Measurements from ENCODE around the gene ZNF519.
"Not testable (repeated sequence)": the region's sequence is repeated elsewhere in the genome, so short reads cannot be mapped to it uniquely, and the experiment has no call there.

ZNF519 gene

DNA sequence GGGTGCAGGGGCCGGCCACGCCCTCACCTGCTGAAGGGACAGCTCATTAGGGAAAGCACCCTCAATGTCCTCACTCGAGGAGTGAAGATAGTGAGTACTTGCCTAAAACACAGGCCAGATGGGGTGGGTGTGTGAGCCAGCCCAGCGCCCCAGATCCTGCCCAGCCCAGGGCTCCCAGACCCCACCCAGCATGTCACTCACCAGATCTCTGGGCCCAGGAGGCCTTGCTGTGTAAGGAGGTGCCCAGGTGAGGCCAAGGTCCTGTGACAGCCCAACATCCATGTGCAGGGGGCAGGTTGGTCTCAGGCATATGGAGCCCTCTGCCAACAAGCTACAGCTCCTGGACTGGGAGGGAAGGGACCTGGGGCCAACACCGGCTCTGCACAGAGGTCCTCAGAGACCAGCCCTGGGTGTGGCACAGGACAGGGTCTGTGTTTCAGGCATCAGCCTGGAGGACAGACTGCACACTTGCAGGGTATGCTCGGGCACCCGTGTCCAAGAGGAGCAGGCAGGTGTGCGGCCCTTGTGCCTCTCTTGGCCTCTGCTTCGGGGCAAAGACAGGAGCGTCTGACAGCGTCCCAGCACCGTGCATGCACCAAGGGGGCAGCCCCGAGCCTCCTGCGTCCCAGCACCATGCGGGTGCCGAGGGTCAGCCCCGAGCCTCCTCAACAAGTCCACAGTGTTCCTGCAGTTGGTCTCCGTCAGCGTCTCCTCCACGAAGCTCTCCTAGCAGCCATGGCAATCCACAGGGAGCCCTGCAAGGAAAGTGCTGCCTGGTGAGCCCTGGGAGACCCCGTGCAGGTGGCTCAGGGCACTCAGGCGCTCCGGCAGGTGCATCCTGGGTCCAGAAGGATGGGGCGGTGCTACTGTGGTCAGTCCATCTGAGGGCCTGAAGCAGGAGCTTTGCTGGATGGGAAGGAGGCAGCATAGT, 16.0 kb upstream of the ZNF519 start:
- DNase-seq (ENCODE audit: low spot score), result not testable (repeated sequence)

DNA sequence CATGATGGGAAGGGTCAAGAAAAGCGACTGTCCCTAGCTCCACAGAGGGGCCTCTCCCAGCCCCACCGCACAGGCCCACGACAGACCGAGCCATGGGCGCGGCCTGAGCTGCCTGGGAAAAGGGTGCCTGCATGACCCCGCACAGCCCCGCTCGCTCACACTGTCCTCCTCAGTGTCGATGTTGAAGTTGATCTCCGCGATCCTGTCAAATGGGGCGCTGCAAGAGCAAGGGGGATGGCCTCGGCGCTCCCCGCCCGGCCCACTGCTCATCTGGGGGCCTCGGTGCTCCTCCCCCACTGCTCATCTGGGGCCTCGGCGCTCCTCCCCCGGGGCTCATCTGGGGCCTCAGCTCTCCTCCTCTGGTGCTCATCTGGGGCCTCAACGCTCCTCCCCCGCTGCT, 14.5 kb upstream of the ZNF519 start:
- DNase-seq (ENCODE audit: low spot score), result not testable (repeated sequence)

DNA sequence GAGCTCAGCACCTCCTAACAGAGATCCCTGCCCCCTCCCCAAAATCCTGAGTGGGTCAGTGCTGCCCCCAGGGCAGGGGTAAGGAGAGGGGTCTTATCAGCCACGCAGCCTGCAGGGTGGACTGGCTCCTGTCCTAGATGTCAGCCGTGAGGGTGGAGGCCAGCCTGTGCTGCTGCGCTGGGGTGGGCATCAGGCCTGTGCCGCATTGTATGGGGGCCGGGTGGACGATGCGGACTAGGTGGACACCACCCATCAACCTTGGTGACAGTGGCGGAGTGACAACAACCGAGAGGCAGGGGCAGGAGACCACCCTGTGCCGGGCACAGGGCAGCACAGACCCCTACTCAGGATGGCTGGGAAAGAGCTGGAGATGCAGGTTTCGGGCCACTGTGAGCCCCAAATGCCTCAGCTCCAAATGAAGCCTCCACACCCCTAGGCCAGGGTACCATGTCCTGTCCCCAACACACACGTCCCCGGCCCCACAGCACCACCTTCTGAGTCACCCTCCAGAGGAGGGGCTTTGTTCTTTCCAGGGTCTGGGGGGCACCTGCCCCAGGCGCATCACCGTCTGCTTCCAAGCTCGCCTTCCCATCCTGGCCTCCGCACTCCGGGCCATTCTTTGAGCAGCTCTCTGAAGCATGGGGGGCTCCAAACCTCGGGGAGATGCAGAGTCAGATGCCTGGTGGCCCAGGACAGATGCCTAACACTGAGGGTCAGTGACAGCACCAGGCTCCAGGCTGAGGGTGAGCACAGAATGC, 13.5 kb upstream of the ZNF519 start:
- DNase-seq (ENCODE audit: low spot score), result not testable (repeated sequence)

DNA sequence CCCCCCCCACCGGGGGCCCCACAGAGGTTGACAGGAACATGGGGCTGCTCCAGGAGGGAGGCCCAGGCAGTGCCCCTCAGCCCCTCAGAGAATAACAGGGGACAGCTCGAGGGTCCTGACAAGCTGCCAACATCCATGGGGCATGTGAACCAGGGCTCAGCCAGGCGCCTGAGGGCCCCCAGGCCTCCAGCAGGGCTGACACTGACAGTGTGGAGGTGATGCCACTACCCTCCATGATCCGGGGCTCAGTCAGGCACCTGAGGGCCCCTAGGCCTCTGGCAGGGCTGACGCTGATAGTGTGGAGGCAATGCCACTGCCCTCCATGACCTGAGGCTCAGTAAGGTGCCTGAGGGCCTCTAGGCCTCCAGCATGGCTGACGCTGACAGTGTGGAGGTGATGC, 12.8 kb upstream of the ZNF519 start:
- DNase-seq (ENCODE audit: low spot score), result not testable (repeated sequence)

DNA sequence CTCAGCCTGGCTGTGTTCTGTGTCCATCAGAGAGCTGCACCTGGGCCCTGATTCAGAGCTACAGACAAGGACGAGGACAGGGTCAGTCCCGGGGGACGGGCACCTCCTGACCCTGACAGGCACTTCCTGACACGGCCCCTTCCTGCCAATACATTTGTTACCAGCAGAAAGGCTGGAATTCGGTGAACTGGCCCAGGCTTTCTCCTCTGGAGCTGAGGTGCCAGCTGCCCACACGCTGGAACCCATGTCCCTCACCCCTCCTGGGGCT, 12.3 kb upstream of the ZNF519 start:
- DNase-seq (ENCODE audit: low spot score), result no peak

DNA sequence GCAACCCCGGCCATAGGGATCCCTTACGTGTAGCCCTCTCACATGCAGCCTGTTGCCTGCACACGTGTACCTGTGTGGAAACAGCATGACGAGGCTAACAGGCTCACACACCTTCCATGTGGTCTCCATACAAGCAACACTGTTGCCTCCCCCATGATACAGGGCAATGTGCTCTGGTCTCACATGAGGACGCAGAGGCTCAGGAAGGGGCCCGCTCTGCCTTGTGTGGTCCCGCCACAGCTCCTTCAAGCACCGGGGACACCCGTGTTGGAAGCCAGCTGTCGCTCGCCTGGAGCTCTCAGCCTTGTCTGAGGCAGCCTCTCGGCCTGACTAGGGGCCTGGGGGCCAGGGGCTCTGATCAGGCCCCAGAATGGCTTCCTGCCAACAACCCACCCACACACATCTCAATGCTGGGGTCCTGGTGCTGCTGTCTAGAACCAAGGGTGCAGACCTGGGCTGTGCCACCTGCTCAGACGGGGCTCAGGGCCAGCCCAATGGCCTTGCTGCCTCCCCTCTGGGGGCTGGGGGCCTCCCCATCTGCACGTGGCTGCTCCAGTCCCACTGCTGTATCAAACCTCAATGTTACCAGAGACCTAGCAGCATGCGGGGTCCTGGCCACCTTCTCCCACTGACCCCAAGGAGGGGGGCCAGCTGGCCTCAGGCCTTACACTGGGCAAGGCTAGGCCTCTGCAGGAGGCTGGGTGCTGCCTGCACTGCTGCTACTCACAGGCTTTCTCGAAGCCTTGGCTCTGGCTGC, 11.8 kb upstream of the ZNF519 start:
- DNase-seq (ENCODE audit: low spot score), result not testable (repeated sequence)

DNA sequence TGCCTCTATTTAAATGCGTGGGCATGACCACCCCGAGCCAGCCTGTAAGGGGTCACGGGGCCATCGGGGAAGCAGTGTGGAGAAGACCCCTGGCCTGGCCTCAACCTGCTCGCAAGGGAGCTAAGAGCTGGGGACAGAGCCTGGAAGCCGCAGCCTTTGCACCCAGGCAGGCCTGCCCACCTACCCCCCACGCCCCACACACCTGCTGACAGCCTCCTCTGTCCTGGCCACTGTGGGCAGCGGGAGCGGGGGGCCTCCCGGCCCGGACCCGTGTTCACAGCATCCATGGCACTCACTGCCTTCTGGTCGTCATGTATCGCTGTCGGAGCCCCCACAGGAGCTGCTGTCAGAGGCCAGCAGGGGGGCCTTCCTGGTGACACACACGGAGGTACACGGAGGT, 11.2 kb upstream of the ZNF519 start:
- not testable (repeated sequence) for DNase-seq (ENCODE audit: low spot score)

DNA sequence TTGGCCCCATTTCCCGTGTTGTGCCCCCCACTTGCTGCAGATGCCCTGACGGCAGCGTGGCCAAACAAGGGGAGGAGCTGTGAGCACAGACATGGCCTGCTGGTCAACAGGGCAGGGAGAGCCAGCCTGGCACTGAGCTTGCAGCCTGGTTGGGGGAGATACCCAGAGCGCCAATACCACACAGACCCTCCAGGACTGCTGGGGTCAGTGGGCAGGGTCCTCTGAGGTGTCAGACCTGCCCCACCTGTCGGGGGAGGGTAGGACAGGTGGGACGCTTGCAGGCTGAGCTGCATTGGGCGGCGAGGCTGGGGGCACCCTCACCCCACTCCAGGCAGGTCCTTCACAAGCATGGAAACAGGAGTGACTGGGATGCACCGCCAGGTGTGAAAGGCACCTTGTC, 9.9 kb upstream of the ZNF519 start:
- DNase-seq (ENCODE audit: low spot score), result not testable (repeated sequence)

DNA sequence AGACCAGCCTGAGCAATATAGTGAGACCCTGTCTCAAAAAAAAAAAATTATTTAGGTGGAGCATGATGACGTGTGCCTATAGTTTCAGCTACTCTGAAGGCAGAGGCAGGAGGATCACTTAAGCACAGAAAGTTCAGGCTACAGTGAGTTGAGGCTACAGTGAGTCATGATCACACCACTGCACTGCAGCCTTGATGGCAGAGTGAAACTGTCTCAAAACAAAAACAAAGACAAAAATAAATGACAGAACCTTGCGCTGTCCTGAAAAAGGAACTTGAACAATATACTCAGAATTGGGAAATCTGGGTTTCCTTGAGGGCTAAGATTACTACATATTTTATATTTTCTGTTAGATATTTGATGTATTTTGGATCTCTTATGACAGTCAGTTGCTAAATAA, 7.3 kb upstream of the ZNF519 start:
- not testable (repeated sequence) for DNase-seq (ENCODE audit: low spot score)

DNA sequence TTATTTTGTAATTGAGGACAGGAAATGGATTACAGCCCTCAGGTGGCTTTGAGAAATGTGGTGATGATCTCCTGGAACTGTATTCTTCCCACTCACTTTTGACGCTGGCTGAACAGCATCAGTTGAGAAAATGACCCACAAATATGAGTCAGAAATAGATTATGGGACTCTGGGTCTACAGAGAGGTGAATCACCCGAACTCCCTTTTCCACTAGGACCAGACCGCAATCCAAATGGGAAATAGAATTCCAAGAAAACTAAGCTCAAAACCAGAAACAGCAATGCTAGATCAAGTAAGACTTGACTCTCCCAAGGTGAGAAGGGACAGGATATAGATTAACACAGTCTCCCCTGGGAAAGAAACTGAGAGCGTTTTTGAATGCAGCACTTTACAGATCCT, 5.7 kb upstream of the ZNF519 start:
- not testable (repeated sequence) for DNase-seq (ENCODE audit: low spot score)

DNA sequence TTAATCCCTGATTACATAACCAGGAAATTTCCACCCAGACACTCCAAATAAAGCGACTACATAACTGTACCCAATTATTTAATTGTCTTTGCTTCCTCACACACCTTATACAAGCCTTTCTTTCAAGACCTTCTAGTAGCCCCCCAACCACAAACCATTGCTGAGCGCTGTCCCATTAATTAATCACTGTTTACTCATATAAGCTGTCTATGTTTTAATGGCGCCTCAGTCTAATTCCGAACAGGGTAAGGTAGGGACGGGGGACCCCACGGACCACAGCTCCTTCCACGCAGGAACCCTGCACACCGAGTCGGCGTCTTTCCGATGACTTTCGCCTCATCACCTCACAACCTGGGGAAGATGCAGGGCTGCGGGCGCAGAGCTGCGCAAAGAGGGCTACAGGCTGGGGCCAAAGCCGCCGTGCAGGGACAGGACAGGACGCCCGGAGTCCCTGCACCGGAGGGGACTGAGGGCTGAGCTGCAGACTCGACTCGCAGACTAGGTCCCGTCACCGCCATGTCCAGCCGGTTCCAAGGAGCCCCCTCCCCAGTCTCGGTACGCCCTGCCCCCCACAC, 452 bp downstream of the ZNF519 start:
- not testable (repeated sequence) for DNase-seq (ENCODE audit: low spot score)

DNA sequence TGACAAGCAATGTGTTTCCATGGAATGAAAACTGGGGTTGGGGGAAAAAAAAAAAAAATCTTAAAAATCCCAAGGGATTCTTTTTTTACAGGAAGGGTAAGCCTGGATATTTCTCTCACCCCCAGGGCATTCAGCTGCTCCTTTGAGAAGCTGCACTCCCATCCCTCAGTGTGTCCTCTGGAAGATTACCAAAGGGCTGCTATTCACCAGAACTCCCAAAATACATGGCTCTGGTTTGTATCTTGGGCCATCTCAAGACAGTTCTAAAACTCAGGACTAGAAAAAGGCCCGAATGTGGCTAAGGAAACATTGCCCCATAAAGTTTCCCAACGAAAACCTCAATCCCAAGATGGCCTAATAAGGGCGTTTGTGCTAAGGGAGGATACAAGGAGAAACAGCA, 1.4 kb downstream of the ZNF519 start:
- DNase-seq (ENCODE audit: low spot score), result not testable (repeated sequence)

DNA sequence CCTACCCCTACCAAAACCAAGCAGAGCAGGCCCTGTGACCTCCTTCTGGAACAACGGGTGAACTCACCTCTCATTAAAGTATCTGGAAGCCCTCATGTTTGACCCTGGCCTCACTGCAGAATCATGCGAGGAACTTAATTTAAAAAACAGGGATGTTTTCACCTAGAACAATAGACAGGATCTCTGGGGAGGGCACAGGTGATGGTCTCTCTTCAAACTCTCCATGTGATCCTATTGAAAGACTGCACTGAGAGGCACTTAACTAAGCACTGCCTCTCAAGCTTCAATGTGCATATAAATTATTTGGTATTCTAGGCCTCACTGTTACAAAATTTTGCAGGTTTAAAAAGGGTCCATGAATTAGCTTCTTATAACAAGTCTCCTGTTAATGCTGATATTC, 7.5 kb downstream of the ZNF519 start:
- DNase-seq (ENCODE audit: low spot score), result no peak

DNA sequence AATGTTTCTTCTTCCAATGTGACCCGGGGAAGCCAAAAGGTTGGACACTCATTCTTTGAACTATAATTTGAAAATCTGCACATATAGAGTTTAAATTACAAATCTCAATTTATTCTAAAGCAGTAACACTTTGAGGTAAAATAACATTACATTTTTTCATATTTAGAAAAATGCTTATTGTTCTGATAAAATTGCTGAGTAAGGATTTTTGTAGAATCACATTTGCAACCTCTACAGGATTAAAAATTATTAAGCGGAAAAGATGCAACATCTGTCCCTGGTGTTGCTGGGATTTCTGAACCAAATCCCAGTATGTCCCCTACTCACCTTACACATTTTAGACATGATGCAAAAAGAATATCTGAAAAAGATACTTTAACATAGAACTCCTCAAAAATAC, 10.1 kb downstream of the ZNF519 start:
- no peak for DNase-seq (ENCODE audit: low spot score)

DNA sequence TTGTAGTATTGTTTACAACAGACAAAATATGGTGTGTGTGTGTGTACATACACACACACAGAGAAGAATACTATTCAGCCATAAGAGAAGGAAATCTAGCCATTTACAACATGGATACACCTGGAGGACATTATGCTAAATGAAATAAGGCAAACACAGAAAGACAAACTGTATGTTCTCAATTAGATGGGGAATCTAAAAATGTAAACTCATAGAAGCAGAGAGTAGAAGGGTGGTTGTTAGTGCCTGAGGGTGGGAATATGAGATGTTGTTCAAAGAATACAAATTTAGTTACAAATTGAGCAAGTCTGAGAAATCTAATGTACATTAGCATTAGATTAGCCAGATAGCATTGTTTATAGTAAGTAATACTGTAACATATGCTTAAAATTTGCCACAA, 11.3 kb downstream of the ZNF519 start:
- DNase-seq (ENCODE audit: low spot score), result no peak

DNA sequence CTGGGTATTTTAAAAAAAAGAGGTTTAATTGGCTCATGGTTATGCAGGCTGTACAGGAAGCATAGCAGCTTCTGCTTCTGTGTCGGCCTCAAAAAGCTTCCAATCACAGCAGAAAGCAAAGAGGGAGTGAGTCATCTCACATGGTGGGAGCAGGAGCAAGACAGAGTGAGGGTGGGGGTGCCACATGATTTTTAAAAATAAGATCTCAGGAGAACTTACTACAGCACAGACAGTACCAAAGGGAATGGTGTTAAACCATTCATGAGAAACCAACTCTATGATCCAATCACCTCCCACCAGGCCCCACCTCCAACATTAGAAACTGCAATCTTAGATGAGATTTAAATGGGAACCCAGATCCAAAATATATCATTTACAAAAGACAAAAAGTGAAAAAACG, 14.6 kb downstream of the ZNF519 start:
- DNase-seq (ENCODE audit: low spot score), result no peak

DNA sequence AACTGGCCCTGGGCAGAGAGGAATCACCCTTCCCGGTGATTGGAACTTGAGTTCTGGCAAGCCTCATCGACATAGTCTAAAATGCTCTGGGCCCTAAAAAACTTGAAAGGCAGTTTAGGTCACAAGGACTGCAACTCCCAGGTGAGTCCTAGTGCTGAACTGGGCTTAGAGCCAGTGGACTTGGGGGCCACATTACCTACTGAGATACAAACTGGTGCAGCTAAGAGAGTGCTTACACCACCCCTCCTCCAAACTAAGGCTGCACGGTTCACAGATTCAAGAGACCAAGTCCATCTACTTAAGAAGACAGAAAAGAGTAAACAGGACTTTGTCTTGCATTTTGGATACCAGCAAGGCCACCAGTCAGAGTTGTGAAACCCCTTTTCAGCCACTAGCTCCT, 25.3 kb downstream of the ZNF519 start:
- DNase-seq (ENCODE audit: low spot score), result no peak

DNA sequence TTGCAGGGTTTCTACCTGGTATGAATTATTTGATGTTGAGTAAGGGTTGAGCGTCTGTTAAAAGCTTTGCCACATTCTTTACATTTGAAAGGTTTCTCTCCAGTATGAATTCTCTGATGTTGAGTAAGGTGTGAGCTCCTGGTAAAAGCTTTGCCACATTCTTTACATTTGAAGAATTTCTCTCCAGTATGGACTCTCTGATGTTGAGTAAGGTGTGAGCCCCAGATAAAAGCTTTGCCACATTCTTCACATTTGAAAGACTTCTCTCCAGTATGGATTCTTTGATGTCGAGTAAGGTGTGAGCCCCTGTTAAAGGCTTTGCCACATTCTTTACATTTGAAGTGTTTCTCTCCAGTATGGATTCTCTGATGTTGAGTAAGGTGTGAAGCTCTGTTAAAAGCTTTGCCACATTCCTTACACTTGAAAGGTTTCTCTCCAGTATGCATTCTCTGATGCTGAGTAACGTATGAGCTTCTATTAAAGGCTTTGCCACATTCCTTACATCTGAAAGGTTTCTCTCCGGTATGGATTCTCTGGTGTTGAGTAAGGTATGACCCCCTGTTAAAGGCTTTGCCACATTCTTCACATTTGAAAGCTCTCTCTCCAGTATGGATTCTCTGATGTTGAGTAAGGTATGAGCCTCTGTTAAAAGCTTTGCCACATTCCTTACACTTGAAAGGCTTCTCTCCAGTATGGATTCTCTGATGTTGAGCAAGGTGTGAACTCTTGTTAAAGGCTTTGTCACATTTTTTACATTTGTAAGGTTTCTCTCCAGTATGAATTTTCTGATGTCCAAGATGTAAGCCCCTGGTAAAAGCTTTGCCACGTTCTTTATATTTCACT, 27.1 kb downstream of the ZNF519 start:
- no peak for DNase-seq (ENCODE audit: low spot score)

DNA sequence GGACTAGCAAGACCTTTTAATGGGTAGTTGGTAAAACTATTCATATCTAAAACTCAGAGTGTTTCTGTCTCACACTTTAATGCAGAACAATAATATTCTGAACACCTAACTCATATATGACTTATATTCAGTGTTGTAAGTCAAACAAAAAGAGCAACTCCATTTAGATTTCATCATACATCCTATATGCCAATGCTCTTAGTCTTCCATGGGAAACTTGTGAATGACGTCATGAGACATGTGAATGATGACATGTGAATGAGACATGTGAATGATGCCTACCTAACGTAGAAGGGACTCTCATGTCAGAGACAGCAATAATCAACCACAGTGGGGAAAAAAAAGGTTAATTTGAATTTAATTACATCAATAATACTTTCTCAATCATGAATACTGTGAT, 28.0 kb downstream of the ZNF519 start:
- no peak for DNase-seq (ENCODE audit: low spot score)

DNA sequence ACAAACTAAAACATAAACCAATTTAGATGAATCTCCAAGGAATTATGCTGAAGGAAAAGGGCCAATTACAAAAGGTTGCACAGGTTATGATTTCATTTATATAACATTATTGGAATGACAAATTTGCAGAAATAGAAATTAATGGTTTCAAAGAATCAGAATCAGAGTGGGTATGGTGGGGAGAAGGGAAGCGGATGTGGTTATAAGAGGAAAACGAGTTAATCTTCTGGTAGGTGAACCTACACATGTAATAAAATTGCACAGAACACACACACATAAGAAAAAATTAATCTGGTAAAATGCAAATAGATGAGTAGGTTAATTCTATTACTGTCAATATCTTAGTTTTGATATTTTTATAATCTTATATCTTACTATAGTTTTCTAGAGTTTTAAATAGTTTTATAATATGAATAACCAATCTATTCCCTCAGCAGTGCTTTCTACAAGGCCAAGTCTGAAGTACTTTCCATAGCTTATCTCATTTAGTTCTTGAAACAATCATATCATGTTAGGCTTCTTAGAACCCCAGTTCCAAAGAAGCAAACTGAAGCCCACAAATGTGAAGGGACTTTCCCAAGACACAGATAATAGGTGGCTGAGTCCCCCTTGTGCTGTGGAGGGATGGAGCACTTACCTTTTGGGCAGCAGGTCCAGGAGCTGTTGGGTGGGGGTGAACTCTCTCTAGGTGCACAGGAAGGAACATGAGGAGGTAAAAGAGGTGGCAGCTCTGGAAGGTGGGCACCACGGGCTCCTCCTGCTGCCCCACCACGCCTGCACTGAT, 31.5 kb downstream of the ZNF519 start:
- no peak for DNase-seq (ENCODE audit: low spot score)

DNA sequence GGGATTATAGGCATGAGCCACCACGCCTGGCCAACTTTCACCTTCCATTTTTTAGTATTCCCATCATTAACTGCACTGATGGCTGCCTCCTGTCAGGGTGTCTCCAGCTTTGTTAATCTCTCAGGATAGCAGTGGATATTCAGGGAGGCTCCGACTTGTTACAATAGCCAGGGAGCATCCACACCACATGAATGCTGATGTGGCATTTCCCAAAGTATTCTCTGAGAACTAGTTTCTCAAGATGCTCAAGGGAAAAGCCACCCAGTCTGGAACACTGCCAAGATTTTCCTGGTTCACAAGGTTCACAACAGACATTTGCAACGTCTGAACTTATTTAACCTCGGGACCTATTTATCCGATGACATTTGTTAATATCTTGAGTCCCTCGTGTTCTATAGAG, 33.8 kb downstream of the ZNF519 start:
- DNase-seq (ENCODE audit: low spot score), result no peak
